ENCODE data around the gene MARCKS.

- TF ChIP-seq, protein P1, sequence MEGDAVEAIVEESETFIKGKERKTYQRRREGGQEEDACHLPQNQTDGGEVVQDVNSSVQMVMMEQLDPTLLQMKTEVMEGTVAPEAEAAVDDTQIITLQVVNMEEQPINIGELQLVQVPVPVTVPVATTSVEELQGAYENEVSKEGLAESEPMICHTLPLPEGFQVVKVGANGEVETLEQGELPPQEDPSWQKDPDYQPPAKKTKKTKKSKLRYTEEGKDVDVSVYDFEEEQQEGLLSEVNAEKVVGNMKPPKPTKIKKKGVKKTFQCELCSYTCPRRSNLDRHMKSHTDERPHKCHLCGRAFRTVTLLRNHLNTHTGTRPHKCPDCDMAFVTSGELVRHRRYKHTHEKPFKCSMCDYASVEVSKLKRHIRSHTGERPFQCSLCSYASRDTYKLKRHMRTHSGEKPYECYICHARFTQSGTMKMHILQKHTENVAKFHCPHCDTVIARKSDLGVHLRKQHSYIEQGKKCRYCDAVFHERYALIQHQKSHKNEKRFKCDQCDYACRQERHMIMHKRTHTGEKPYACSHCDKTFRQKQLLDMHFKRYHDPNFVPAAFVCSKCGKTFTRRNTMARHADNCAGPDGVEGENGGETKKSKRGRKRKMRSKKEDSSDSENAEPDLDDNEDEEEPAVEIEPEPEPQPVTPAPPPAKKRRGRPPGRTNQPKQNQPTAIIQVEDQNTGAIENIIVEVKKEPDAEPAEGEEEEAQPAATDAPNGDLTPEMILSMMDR (optimal IDR thresholded peaks at IDR 0.05 in 1 of 3, IDR thresholded peaks at IDR 0.05 in 1 of 3, conservative IDR thresholded peaks at IDR 0.05 in 1 of 3; ENCODE audit: extremely low read depth in 1 of 3, insufficient read depth in 2 of 3, low read length in 3 of 3): no peak
- no peak for TF ChIP-seq EZH2 (IDR thresholded peaks at IDR 0.05; ENCODE audit: low read length)
Measured at GRCh38 chr6:113862112-113862511, 5.0 kb downstream of the MARCKS start.

Data from keratinocyte (primary cell).